Activated effector memory CD4-positive, alpha-beta T cell treated with anti-CD3 and anti-CD28 coated beads, Interleukin-2, amount 50 U/mL, for 16 hours (primary cell): ENCODE measurements around the gene PDCD7.

ENCODE experiments used
- DNase-seq: peaks from one replicate; pipeline ENCODE4 v3.0.0-alpha.2; 2020

PDCD7 gene

GRCh38 chr15:65069779-65070546 lies 63.6 kb downstream of the PDCD7 start:
- no peak for DNase-seq

GRCh38 chr15:65069179-65069578 lies 64.4 kb downstream of the PDCD7 start:
- DNase-seq, result no peak

GRCh38 chr15:65068403-65068788 lies 65.2 kb downstream of the PDCD7 start:
- DNase-seq, result no peak

GRCh38 chr15:65067645-65068402 lies 65.8 kb downstream of the PDCD7 start, which contains the start of gene RASL12:
Gene RASL12, minus strand, starts transcription at chr15:65067991. Its CDS starts 156 bp downstream, at chr15:65067835.
- DNase-seq, result no peak
